CD14-positive monocyte (primary cell): ENCODE results near the gene ZNF132. TPM values are rescaled to one million over a fixed set of nuclear protein-coding genes. Genes with fewer than 3 reads are reported as not detected.

Experiments
- DNase-seq, 3 donors: peaks; one replicate each; pipeline ENCODE4 v3.0.0-alpha.2; 2011 to 2022
- H2AFZ ChIP-seq: 2 replicates; pipeline ENCODE4 v1.6.0; 2012; ENCODE audit warnings: mild to moderate bottlenecking, low read depth, low read length, inconsistent platforms; ENCODE audit not compliant: insufficient read depth, poor library complexity, severe bottlenecking
- H3K27ac ChIP-seq, 2 donors: 1 replicate in 1 of 2; 2 replicates in 1 of 2; pipeline ENCODE4 v1.5.1; 2012 to 2013; ENCODE audit warnings: low read length in 2 of 2, control low read depth in 1 of 2, inconsistent platforms in 1 of 2, low read depth in 1 of 2, mild to moderate bottlenecking in 1 of 2
- H3K27me3 ChIP-seq, 2 donors: one replicate each; pipeline versions ENCODE4 v1.6.0 to v1.6.1; 2011 to 2013; ENCODE audit warnings: low read length in 2 of 2; ENCODE audit not compliant: control insufficient read depth in 2 of 2, insufficient read depth in 2 of 2
- H3K36me3 ChIP-seq, 2 donors: replicated peaks in 1 of 2; 1 replicate in 1 of 2; 2 replicates in 1 of 2; pipeline versions ENCODE4 v1.5.1 to v1.6.1; 2012 to 2013; ENCODE audit warnings: low read length in 2 of 2, control low read depth in 1 of 2, inconsistent platforms in 1 of 2, mild to moderate bottlenecking in 1 of 2; ENCODE audit not compliant: insufficient read depth in 2 of 2, control insufficient read depth in 1 of 2
- H3K4me1 ChIP-seq, 2 donors: 1 replicate in 1 of 2; 2 replicates in 1 of 2; pipeline versions ENCODE4 v1.5.1 to v1.6.1; 2012 to 2013; ENCODE audit warnings: low read length in 2 of 2, control low read depth in 1 of 2, inconsistent platforms in 1 of 2, mild to moderate bottlenecking in 1 of 2, moderate library complexity in 1 of 2; ENCODE audit not compliant: insufficient read depth in 2 of 2, control insufficient read depth in 1 of 2
- H3K4me2 ChIP-seq: replicated peaks from 2 replicates; pipeline ENCODE3; 2012; ENCODE audit warnings: low read length, moderate library complexity, mild to moderate bottlenecking; ENCODE audit not compliant: poor library complexity, severe bottlenecking; ENCODE audit errors: extremely low read depth
- H3K4me3 ChIP-seq, 3 experiments: fragments of 200-600 bp in 1 of 3; sonication (generic) in 1 of 3; replicated peaks in 1 of 3; 1 replicate in 2 of 3; 2 replicates in 1 of 3; pipeline ENCODE4 v1.5.1; 2011 to 2013; ENCODE audit warnings: low read length in 3 of 3, mild to moderate bottlenecking in 3 of 3, control low read depth in 2 of 3, low read depth in 2 of 3, inconsistent platforms in 1 of 3, moderate library complexity in 1 of 3
- H3K79me2 ChIP-seq: 2 replicates; pipeline ENCODE4 v1.6.0; 2012; ENCODE audit warnings: mild to moderate bottlenecking, control low read depth, inconsistent platforms, low read length, moderate library complexity; ENCODE audit not compliant: insufficient read depth
- H3K9ac ChIP-seq: 2 replicates; pipeline ENCODE4 v1.6.0; 2017; ENCODE audit warnings: low read length, mild to moderate bottlenecking; ENCODE audit not compliant: insufficient read depth, poor library complexity, severe bottlenecking
- H3K9me3 ChIP-seq, 2 donors: replicated peaks in 1 of 2; 1 replicate in 1 of 2; 2 replicates in 1 of 2; pipeline versions ENCODE4 v1.5.1 to v1.6.1; 2012 to 2013; ENCODE audit warnings: low read length in 2 of 2, control low read depth in 1 of 2; ENCODE audit not compliant: control insufficient read depth in 1 of 2, insufficient read depth in 1 of 2
- H4K20me1 ChIP-seq: 2 replicates; pipeline ENCODE4 v1.6.0; 2012; ENCODE audit warnings: mild to moderate bottlenecking, low read length, control low read depth, moderate library complexity; ENCODE audit not compliant: insufficient read depth
- H3K27ac Mint-ChIP-seq, 7 donors: one replicate each; pipeline ENCODE4 v1.8.0; 2020; ENCODE audit warnings: mild to moderate bottlenecking in 7 of 7, mixed read lengths in 7 of 7, moderate library complexity in 6 of 7, inconsistent platforms in 2 of 7
- H3K27me3 Mint-ChIP-seq, 3 donors: one replicate each; pipeline ENCODE4 v1.8.0; 2021 to 2022; ENCODE audit warnings: low read depth in 3 of 3, mild to moderate bottlenecking in 3 of 3, mixed read lengths in 3 of 3, moderate library complexity in 3 of 3, inconsistent platforms in 1 of 3
- H3K36me3 Mint-ChIP-seq, 2 donors: one replicate each; pipeline ENCODE4 v1.8.0; 2020; ENCODE audit warnings: mixed read lengths in 2 of 2, inconsistent platforms in 1 of 2, mild to moderate bottlenecking in 1 of 2
- H3K4me1 Mint-ChIP-seq: one replicate; pipeline ENCODE4 v1.8.0; 2020; ENCODE audit warnings: mild to moderate bottlenecking, mixed read lengths
- H3K4me3 Mint-ChIP-seq, 2 donors: one replicate each; pipeline ENCODE4 v1.8.0; 2020; ENCODE audit warnings: mild to moderate bottlenecking in 2 of 2, mixed read lengths in 2 of 2, moderate library complexity in 1 of 2
- H3K9me3 Mint-ChIP-seq, 7 donors: one replicate each; pipeline ENCODE4 v1.8.0; 2020 to 2022; ENCODE audit warnings: mixed read lengths in 7 of 7, mild to moderate bottlenecking in 6 of 7, moderate library complexity in 6 of 7, inconsistent platforms in 2 of 7
- CTCF ChIP-seq: fragments of 200-600 bp; IDR thresholded peaks from one replicate; pipeline ENCODE4 v1.8.0; 2022; ENCODE audit warnings: antibody characterized with exemption, mild to moderate bottlenecking
- WGBS: methylation state at CpG from one replicate; pipeline ENCODE4 v1.1.5; 2013; ENCODE audit warnings: missing lambda C conversion rate; ENCODE audit not compliant: insufficient coverage; 5-methylcytosine and 5-hydroxymethylcytosine counted together
- intact Hi-C, 2 donors: fragments of 100-400 bp; cut with micrococcal nuclease; formaldehyde crosslinking; loops; one replicate each; pipeline versions ENCODE4 v1.15.0 to v1.15.1; 2023
- polyA plus RNA-seq, 3 donors: library from polyadenylated mRNA; depleted of rRNA in 1 of 3; unstranded in 2 of 3; stranded (reverse) in 1 of 3; fragments of 300-500 nt in 2 of 3; fragments of >200 nt in 1 of 3; fragmentation: Illumina TruSeq in 2 of 3; gene quantifications; 1 replicate in 2 of 3; 2 replicates in 1 of 3; pipeline ENCODE4 v1.2.3, GENCODE V29; 2012 to 2021

Gene ZNF132
- polyA plus RNA-seq, 3 donors: 0.40 to 0.92 (median 0.75) TPM

- Mint-ChIP-seq H3K36me3 (peaks cover 46 to 51% of the 10 kb centered on the region in 2 donors), H3K4me3 (peak overlapping the region in 1 of 2 donors; percentile 48), H3K9me3 (peaks cover 0 to 8% (median 0%) of the 10 kb centered on the region in 7 donors), H3K27me3 (peaks cover 30 to 44% (median 43%) of the 10 kb centered on the region in 3 donors), H3K4me1 (peaks cover 10% of the 10 kb centered on the region), H3K27ac (peak overlapping the region in 1 of 7 donors; percentile 7)
- Histone ChIP-seq H3K9me3 (no peaks in the 10 kb centered on the region), H3K79me2 (peaks cover 8% of the 10 kb centered on the region), H3K9ac (no peak overlapping the region), H3K27me3 (peaks cover 5 to 30% of the 10 kb centered on the region in 2 donors), H3K4me2 (no peak overlapping the region), H3K4me3 (no peak overlapping the region), H3K27ac (no peak overlapping the region), H4K20me1 (peaks cover 4% of the 10 kb centered on the region), H3K36me3 (peaks cover 37 to 47% of the 10 kb centered on the region in 2 donors), H2AFZ (no peak overlapping the region), H3K4me1 (peaks cover 0 to 4% of the 10 kb centered on the region in 2 donors)
- TF ChIP-seq CTCF: no peak
- peak in 1 of 3 donors; percentile 1 for DNase-seq
- WGBS: 92% methylated on average over 2 of the region's 3 CpGs
- intact Hi-C loops: no loop called here
These were observed 45.1 kb downstream of the ZNF132 start for GRCh38 chr19:58394821-58395219.

GRCh38 chr19:58393725-58394033, 46.3 kb downstream of the ZNF132 start:
- no peak for TF ChIP-seq CTCF
- Histone ChIP-seq H3K27me3 (peaks cover 5 to 30% of the 10 kb centered on the region in 2 donors), H2AFZ (no peak overlapping the region), H3K9me3 (no peaks in the 10 kb centered on the region), H3K4me2 (no peak overlapping the region), H3K27ac (no peak overlapping the region), H3K9ac (no peak overlapping the region), H3K79me2 (peaks cover 16% of the 10 kb centered on the region), H3K36me3 (peaks cover 41 to 54% of the 10 kb centered on the region in 2 donors), H4K20me1 (peaks cover 4% of the 10 kb centered on the region), H3K4me3 (no peak overlapping the region), H3K4me1 (peaks cover 0 to 4% of the 10 kb centered on the region in 2 donors)
- Mint-ChIP-seq H3K27me3 (peaks cover 27 to 39% (median 38%) of the 10 kb centered on the region in 3 donors), H3K27ac (no peak overlapping the region), H3K9me3 (peaks cover 0 to 8% (median 0%) of the 10 kb centered on the region in 7 donors), H3K4me1 (peaks cover 15% of the 10 kb centered on the region), H3K4me3 (peak overlapping the region in 1 of 2 donors; percentile 2), H3K36me3 (peaks cover 54 to 61% of the 10 kb centered on the region in 2 donors)
- WGBS: 100% methylated on average over 2 of the region's 4 CpGs
- intact Hi-C loops: no loop called here
- DNase-seq: peak in 1 of 3 donors; percentile 0
